Mucosa of descending colon (tissue), 3 donors: Measurements from ENCODE around the gene KCNK10. TPM values are rescaled to one million over a fixed set of nuclear protein-coding genes. Genes with fewer than 3 reads are reported as not detected.

Experiments used
- ATAC-seq: fragments of 200-7000 bp; cut with Tn5 transposase; one replicate; pipeline ENCODE4 v1.9.1; 2020; ENCODE audit warnings: mild to moderate bottlenecking, moderate library complexity
- DNase-seq, 3 donors: peaks; one replicate each; pipeline ENCODE4 v3.0.0-alpha.2; 2020
- H3K36me3 ChIP-seq: fragments of 200-600 bp; one replicate; pipeline ENCODE4 v1.8.0; 2021; ENCODE audit warnings: low read depth, mild to moderate bottlenecking
- H3K4me1 ChIP-seq: fragments of 200-600 bp; one replicate; pipeline ENCODE4 v1.8.0; 2021; ENCODE audit warnings: low read depth, mild to moderate bottlenecking
- H3K4me3 ChIP-seq: fragments of 200-600 bp; one replicate; pipeline ENCODE4 v1.8.0; 2021; ENCODE audit warnings: mild to moderate bottlenecking
- H3K9me3 ChIP-seq: fragments of 200-600 bp; one replicate; pipeline ENCODE4 v1.8.0; 2021; ENCODE audit warnings: mild to moderate bottlenecking
- CTCF ChIP-seq: fragments of 200-600 bp; IDR thresholded peaks from one replicate; pipeline ENCODE4 v1.8.0; 2022; ENCODE audit warnings: antibody characterized with exemption, mild to moderate bottlenecking
- intact Hi-C, 2 donors: fragments of 100-400 bp; cut with DNase I in 1 of 2; cut with micrococcal nuclease in 1 of 2; formaldehyde crosslinking; loops; one replicate each; pipeline versions ENCODE4 v1.11.0 to v1.11.1; 2022; cut with DNase I, micrococcal nuclease
- total RNA-seq, 3 donors: library from RNA; stranded (reverse); fragmentation: NEBNext Ultra II Directional in 2 of 3; extraction: Animal tissue kit (Norgen Biotek cat#: 25700) in 2 of 3; gene quantifications; one replicate each; pipeline versions ENCODE4 v1.2.1 to v1.2.4, GENCODE V29; 2021 to 2023
- donor health status: DM: no; HTN: no; CAD: no; lungs with moderate emphysema.
- donor health status: DM: no; HTN: no; CAD: no.
- donor health status: DM: no; HTN: yes; CAD: no.

Gene KCNK10
- total RNA-seq, 3 donors from 2014 or later, result 1.7 to 2.1 (median 2.0) TPM

- intact Hi-C loops, result no loop called here
- no peak for TF ChIP-seq CTCF
- H3K4me1 ChIP-seq, result no peaks in the 10 kb centered on the region
- H3K9me3 ChIP-seq, result no peaks in the 10 kb centered on the region
- no peaks in the 10 kb centered on the region for H3K36me3 ChIP-seq
- no peak for DNase-seq
- H3K4me3 ChIP-seq, result no peak overlapping the region
- no peak for ATAC-seq
Observed at GRCh38 chr14:88281447-88281846, 41.6 kb downstream of the KCNK10 start.

- Histone ChIP-seq H3K9me3 (no peaks in the 10 kb centered on the region), H3K4me3 (no peak overlapping the region), H3K36me3 (no peaks in the 10 kb centered on the region), H3K4me1 (no peaks in the 10 kb centered on the region)
- no peak for ATAC-seq
- no peak for DNase-seq
- TF ChIP-seq CTCF, result no peak
- intact Hi-C loops, result no loop called here
Observed at GRCh38 chr14:88276923-88277596, 46.0 kb downstream of the KCNK10 start.

GRCh38 chr14:88272390-88273269 is 50.4 kb downstream of the KCNK10 start:
- TF ChIP-seq CTCF, result no peak
- Histone ChIP-seq H3K36me3 (no peaks in the 10 kb centered on the region), H3K9me3 (no peaks in the 10 kb centered on the region), H3K4me3 (no peak overlapping the region), H3K4me1 (peaks cover 10% of the 10 kb centered on the region)
- intact Hi-C loops, result no loop called here
- ATAC-seq, result no peak
- DNase-seq, result no peak

- Histone ChIP-seq H3K4me1 (peaks cover 10% of the 10 kb centered on the region), H3K36me3 (no peaks in the 10 kb centered on the region), H3K9me3 (no peaks in the 10 kb centered on the region), H3K4me3 (no peak overlapping the region)
- ATAC-seq, result no peak
- TF ChIP-seq CTCF, result no peak
- intact Hi-C loops, result no loop called here
- DNase-seq, result no peak
Observed at GRCh38 chr14:88271205-88271604, 51.9 kb downstream of the KCNK10 start.

GRCh38 chr14:88270776-88271175 is 52.3 kb downstream of the KCNK10 start:
- TF ChIP-seq CTCF, result no peak
- ATAC-seq, result peak; percentile 99
- no peak overlapping the region for H3K4me3 ChIP-seq
- intact Hi-C loops, result no loop called here
- no peaks in the 10 kb centered on the region for H3K36me3 ChIP-seq
- peaks cover 10% of the 10 kb centered on the region for H3K4me1 ChIP-seq
- peak; percentile 91 to 95 (median 95) for DNase-seq
- H3K9me3 ChIP-seq, result no peaks in the 10 kb centered on the region
